Mammary epithelial cell (primary cell): ENCODE measurements around the gene SNTG2.

Experiments
- CTCF ChIP-seq, 2 donors: IDR thresholded peaks in 1 of 2; conservative IDR thresholded peaks in 1 of 2; 2 replicates each; pipeline ENCODE4 v1.5.1; 2011 to 2012; ENCODE audit warnings: inconsistent platforms in 2 of 2, low read length in 2 of 2, mild to moderate bottlenecking in 2 of 2, control low read depth in 1 of 2, low read depth in 1 of 2; ENCODE audit not compliant: insufficient read depth in 1 of 2; ENCODE audit errors: extremely low read depth in 1 of 2
- EZH2 ChIP-seq: IDR thresholded peaks from 2 replicates; pipeline ENCODE4 v1.6.1; 2012; ENCODE audit warnings: low read length, inconsistent platforms, borderline replicate concordance

GRCh38 chr2:946073-946948 lies 4.3 kb upstream of the SNTG2 start:
- TF ChIP-seq CTCF (conservative IDR thresholded peaks at IDR 0.05 in 1 of 2, IDR thresholded peaks at IDR 0.05 in 1 of 2; ENCODE audit: extremely low read depth in 1 of 2, insufficient read depth in 1 of 2, low read depth in 1 of 2, low read length in 2 of 2) (no peak), EZH2 (no peak)
